Aorta (tissue), 5 donors: ENCODE measurements around the gene REELD1. TPM values are rescaled to one million over a fixed set of nuclear protein-coding genes. Genes with fewer than 3 reads are reported as not detected.

Experiments used
- ATAC-seq: fragments of 200-7000 bp; cut with Tn5 transposase; one replicate; pipeline ENCODE4 v1.9.1; 2022; ENCODE audit warnings: moderate library complexity; ENCODE audit not compliant: low FRiP score
- DNase-seq, 2 donors: peaks; one replicate each; pipeline ENCODE4 v3.0.0-alpha.2; 2020
- H3K27ac ChIP-seq, 2 donors: one replicate each; pipeline ENCODE4 v1.5.1; 2013; ENCODE audit warnings: low read length in 2 of 2, mild to moderate bottlenecking in 2 of 2, moderate library complexity in 2 of 2, control low read depth in 1 of 2, inconsistent platforms in 1 of 2, low read depth in 1 of 2
- H3K27me3 ChIP-seq, 2 donors: one replicate each; pipeline ENCODE4 v1.6.1; 2013; ENCODE audit warnings: control low read depth in 1 of 2, low read length in 1 of 2, mild to moderate bottlenecking in 1 of 2, moderate library complexity in 1 of 2; ENCODE audit not compliant: insufficient read depth in 2 of 2, control insufficient read depth in 1 of 2
- H3K36me3 ChIP-seq, 2 donors: one replicate each; pipeline ENCODE4 v1.6.1; 2013; ENCODE audit warnings: control low read depth in 1 of 2, low read length in 1 of 2, mild to moderate bottlenecking in 1 of 2; ENCODE audit not compliant: insufficient read depth in 2 of 2, control insufficient read depth in 1 of 2
- H3K4me1 ChIP-seq, 2 donors: one replicate each; pipeline ENCODE4 v1.6.1; 2013; ENCODE audit warnings: low read length in 2 of 2, control low read depth in 1 of 2, mild to moderate bottlenecking in 1 of 2, moderate library complexity in 1 of 2; ENCODE audit not compliant: insufficient read depth in 2 of 2, control insufficient read depth in 1 of 2
- H3K4me3 ChIP-seq, 2 donors: one replicate each; pipeline ENCODE4 v1.5.1; 2013; ENCODE audit warnings: low read length in 2 of 2, control low read depth in 1 of 2, mild to moderate bottlenecking in 1 of 2
- H3K9me3 ChIP-seq: one replicate; pipeline ENCODE4 v1.6.1; 2013; ENCODE audit warnings: mild to moderate bottlenecking, low read length; ENCODE audit not compliant: control insufficient read depth
- WGBS, 2 donors: extraction: QIAGEN DNeasy Blood & Tissue Kit; methylation state at CpG; one replicate each; pipeline ENCODE4 v1.1.7; 2013; 5-methylcytosine and 5-hydroxymethylcytosine counted together
- intact Hi-C, 2 donors: fragments of 100-400 bp; cut with DNase I; formaldehyde crosslinking; loops; one replicate each; pipeline versions ENCODE4 v1.14.2 to v1.15.0; 2022
- polyA plus RNA-seq, 2 donors: library from polyadenylated mRNA; stranded (reverse); fragments of 200-250 nt; gene quantifications; one replicate each; pipeline ENCODE4 v1.2.3, GENCODE V29; 2013
- total RNA-seq, 2 donors: library from RNA; stranded (reverse); fragmentation: NEBNext Ultra II Directional; extraction: Animal tissue kit (Norgen Biotek cat#: 25700); gene quantifications; one replicate each; pipeline ENCODE4 v1.2.1, GENCODE V29; 2021
- donor health status: healthy with polysubstance abuse.
- donor health status: Bipolar disorder and iron deficiency.
- donor health status: DM: no; HTN: no; CAD: no.
- donor health status: DM: no; HTN: no; CAD: no.
- donor health status: DM: yes; HTN: yes; CAD: no.

REELD1 gene
- total and polyA plus RNA-seq, 4 donors, result 0.10 to 0.63 (median 0.29) TPM; not detected in 1

DNA sequence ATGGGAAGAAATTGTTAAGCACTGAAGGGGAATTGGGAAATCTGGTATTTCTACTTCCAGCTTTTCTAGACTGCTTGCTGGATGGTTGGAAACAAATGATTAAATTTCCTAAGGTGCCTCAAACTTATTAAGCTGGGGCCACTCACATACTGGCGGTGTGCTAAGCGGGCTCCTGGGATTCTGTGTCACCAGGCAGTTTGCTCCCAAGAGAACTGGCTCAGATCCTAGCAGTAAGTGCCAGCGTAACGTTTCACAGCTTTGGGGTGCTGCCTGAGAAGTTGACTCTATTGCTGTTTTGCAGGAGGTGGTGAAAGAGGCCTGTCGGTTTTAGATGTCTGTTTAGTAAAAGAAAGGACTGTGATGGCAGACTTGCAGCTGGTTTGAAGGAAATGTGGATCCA lies 6.9 kb upstream of the REELD1 start:
- H3K27me3 ChIP-seq, result no peaks in the 10 kb centered on the region
- H3K9me3 ChIP-seq, result peaks cover 4% of the 10 kb centered on the region
- intact Hi-C loops, result no loop called here
- H3K27ac ChIP-seq, result no peak overlapping the region
- WGBS, 2 donors, result 51 to 55% methylated on average over 5 of the region's 5 CpGs
- ATAC-seq (no peak), DNase-seq (no peak)
- no peak overlapping the region for H3K4me3 ChIP-seq
- H3K4me1 ChIP-seq, result no peaks in the 10 kb centered on the region
- H3K36me3 ChIP-seq, result peaks cover 0 to 3% of the 10 kb centered on the region in 2 donors

DNA sequence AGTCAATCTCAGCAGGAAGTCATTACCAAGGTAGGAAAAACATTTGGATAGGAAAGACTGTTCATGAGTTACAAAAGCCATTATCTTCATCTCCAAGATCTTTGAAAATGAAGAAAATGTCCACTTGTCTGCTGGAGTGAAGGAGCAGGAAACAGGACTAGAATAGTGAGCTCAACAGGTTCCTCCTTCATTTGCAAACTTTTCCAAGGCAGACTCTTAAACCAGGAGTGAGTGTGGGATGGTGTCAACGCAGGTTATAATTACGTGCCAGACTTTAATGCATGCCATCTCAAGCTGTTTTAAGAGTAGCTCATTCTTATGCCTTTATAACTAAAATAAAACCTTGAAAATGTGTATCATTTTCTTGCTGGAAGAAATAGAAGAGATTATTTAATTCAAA lies 3.4 kb upstream of the REELD1 start:
- Histone ChIP-seq H3K9me3 (peaks cover 4% of the 10 kb centered on the region), H3K27ac (no peak overlapping the region), H3K36me3 (no peaks in the 10 kb centered on the region), H3K27me3 (no peaks in the 10 kb centered on the region), H3K4me3 (no peak overlapping the region), H3K4me1 (no peaks in the 10 kb centered on the region)
- ATAC-seq, result no peak
- intact Hi-C loops, result no loop called here
- DNase-seq, result no peak
- 58 to 62% methylated on average over 2 of the region's 2 CpGs for WGBS, 2 donors

DNA sequence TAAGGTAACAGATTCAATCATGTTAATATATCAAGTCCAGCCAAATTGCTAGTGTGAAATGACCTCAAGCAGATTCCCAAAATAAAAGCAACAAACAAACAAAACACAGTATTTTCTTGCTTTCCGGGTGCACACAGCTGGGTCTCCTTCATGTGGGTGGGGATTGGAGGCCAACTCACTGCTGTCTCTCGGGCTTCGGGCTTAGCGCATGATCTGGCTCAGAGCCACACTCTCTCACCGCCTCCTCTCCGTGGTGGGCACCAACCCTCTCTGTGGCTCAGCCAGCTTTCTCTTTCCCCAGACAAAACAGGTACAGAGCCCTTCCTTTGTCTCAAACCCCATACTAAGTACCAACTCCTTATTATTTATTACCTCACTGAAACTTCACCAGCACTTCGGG lies 2.9 kb upstream of the REELD1 start:
- Histone ChIP-seq H3K27ac (no peak overlapping the region), H3K4me3 (no peak overlapping the region), H3K27me3 (no peaks in the 10 kb centered on the region), H3K36me3 (no peaks in the 10 kb centered on the region), H3K4me1 (no peaks in the 10 kb centered on the region), H3K9me3 (peaks cover 3% of the 10 kb centered on the region)
- intact Hi-C loops, result no loop called here
- 47 to 65% methylated on average over 7 of the region's 7 CpGs for WGBS, 2 donors
- ATAC-seq (no peak), DNase-seq (no peak)

DNA sequence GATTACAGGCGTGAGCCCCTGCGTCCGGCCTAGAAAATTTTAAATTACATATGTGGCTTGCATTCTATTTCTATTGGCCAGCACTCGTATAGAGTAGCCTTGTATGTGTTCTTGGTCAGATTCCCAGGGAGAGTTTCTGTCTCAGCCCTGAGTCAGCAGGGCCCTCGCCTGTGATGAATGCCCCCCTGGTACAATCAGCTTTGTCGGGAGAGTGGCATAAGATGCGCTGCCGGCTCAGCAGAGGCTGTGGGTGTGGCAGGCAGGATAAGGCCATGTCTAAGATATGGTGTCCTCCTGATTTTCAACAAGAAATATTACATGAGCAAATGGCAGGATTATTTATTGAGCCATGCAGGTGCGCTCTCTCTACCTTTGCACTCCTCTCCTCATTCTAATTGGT lies 1.6 kb upstream of the REELD1 start:
- no peak for ATAC-seq

DNA sequence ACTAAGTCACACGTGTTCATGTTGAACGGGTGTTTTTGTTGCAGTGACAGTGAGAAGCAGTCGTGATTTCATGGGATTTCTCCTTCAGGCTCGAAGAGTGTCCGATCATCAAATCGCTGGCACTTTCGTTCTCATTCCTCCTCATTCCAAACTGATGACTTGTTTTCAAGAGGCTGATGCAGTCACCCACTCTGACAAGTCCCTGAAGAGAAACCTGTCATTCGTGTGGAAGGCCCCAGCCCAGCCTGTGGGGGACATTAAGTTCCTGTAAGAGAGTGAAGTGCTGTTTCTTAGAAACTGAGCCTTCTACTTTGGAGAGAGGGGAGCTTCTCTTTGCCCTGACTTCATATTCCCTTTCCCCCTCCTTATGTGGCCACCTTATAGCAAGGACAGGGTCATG lies 8.0 kb downstream of the REELD1 start:
- ATAC-seq, result no peak
- H3K4me3 ChIP-seq, result no peak overlapping the region

More for the DNA sequence above, 1.6 kb upstream of the REELD1 start:
- Histone ChIP-seq H3K36me3 (no peaks in the 10 kb centered on the region), H3K4me1 (no peaks in the 10 kb centered on the region), H3K9me3 (peaks cover 2% of the 10 kb centered on the region), H3K4me3 (no peak overlapping the region), H3K27me3 (no peaks in the 10 kb centered on the region), H3K27ac (no peak overlapping the region)
- WGBS, 2 donors, result 63 to 66% methylated on average over 9 of the region's 9 CpGs
- intact Hi-C loops, result no loop called here
- DNase-seq, result no peak

DNA sequence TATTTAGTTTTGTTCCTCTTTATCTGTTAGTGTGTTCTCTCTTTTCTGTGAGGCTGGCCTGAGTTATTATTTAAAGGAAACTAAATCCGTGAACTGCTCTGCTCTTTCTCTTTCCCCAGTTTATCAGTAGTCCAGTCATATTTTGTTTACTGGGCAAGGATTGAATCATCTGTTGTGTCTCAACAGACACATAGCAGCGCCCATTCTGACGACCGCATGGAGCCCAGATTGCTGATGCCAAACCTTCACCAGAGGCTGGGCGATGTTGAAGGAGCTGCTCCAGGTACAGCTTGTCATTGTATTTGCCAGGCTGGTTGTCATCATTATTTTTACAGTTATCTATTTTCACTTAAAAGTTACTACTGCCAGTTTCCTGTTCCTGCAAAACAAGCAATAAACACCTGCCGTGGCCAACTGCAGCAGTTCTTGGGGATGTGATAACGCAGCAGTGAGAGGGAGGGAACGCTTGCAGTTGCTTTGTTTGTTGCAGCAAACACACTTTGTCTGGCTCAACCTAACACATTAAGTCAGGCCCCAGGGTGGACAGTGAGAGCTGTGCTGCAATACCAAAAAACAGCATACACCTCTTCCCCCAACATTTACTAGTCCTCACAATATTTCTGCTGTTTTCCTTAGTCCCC lies 10.1 kb downstream of the REELD1 start:
- intact Hi-C loops, result no loop called here
- H3K4me1 ChIP-seq, result no peaks in the 10 kb centered on the region
- H3K36me3 ChIP-seq, result no peaks in the 10 kb centered on the region
- peaks cover 0 to 1% of the 10 kb centered on the region in 2 donors for H3K27me3 ChIP-seq
- no peak overlapping the region for H3K27ac ChIP-seq
- no peak overlapping the region for H3K4me3 ChIP-seq
- 56 to 71% methylated on average over 8 of the region's 8 CpGs for WGBS, 2 donors
- DNase-seq, result no peak
- H3K9me3 ChIP-seq, result no peaks in the 10 kb centered on the region
- ATAC-seq, result no peak

More for the DNA sequence above, 8.0 kb downstream of the REELD1 start:
- no peaks in the 10 kb centered on the region for H3K9me3 ChIP-seq
- no peak overlapping the region for H3K27ac ChIP-seq
- no peaks in the 10 kb centered on the region for H3K27me3 ChIP-seq
- intact Hi-C loops, result no loop called here
- no peaks in the 10 kb centered on the region for H3K4me1 ChIP-seq
- no peak for DNase-seq
- H3K36me3 ChIP-seq, result no peaks in the 10 kb centered on the region
- WGBS, 2 donors, result 39 to 55% methylated on average over 8 of the region's 8 CpGs

DNA sequence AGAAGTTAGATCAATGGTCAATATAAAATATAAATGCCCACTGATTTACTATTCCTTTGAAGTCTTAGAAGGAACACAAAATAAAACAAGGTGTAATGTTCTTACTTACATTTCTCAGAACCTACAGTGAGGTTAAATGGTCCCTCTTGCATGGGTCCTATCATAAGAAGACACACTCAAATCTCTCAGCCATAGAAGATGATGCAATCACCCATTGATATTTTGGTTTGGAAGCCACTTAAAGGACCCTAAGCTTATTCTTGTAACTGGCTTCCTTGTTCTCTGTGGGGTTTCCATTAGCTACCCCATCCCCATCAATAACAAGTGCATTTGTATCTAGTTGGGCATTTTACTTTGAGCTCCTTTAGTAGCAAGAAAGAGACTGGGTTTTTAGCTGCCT lies 15.1 kb downstream of the REELD1 start:
- ATAC-seq (no peak), DNase-seq (no peak)
- H3K4me3 ChIP-seq, result no peak overlapping the region
- no peak overlapping the region for H3K27ac ChIP-seq
- H3K4me1 ChIP-seq, result no peaks in the 10 kb centered on the region
- peaks cover 0 to 1% of the 10 kb centered on the region in 2 donors for H3K27me3 ChIP-seq
- H3K9me3 ChIP-seq, result peaks cover 1% of the 10 kb centered on the region
- intact Hi-C loops, result no loop called here
- no peaks in the 10 kb centered on the region for H3K36me3 ChIP-seq

DNA sequence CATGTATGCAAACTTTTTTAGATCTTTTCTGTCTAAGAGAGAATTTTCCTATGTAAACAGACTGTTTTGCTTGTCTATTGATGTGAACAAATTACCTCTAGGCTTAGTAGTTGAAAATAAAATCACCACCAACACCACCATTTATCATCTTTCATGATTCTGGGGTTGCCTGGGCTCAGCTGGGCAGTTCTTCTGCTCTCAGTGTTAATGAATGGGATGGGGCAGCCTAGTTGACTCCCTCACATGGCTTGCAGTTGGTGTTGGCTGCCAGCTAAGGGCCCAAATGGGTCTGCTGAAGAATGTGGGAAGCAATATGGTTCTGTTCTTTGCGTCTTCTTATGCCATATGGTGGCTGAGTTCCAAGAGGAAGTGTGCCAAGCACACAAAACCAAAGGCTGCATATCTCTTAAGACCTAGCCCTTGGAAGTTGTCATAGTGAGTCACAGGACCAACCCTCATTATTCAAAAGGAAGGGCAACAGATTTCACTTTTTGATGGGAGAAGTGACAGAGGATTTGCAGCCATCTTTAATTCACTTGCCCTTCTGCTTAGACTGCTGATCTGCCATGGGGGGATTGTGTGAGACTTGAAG lies 17.9 kb downstream of the REELD1 start:
- 73 to 92% methylated on average over 1 of the region's 1 CpG for WGBS, 2 donors
- peaks cover 1% of the 10 kb centered on the region for H3K9me3 ChIP-seq
- intact Hi-C loops, result no loop called here
- ATAC-seq (no peak), DNase-seq (no peak)
- no peaks in the 10 kb centered on the region for H3K4me1 ChIP-seq
- peaks cover 0 to 1% of the 10 kb centered on the region in 2 donors for H3K27me3 ChIP-seq
- H3K36me3 ChIP-seq, result no peaks in the 10 kb centered on the region
- no peak overlapping the region for H3K27ac ChIP-seq
- H3K4me3 ChIP-seq, result no peak overlapping the region

DNA sequence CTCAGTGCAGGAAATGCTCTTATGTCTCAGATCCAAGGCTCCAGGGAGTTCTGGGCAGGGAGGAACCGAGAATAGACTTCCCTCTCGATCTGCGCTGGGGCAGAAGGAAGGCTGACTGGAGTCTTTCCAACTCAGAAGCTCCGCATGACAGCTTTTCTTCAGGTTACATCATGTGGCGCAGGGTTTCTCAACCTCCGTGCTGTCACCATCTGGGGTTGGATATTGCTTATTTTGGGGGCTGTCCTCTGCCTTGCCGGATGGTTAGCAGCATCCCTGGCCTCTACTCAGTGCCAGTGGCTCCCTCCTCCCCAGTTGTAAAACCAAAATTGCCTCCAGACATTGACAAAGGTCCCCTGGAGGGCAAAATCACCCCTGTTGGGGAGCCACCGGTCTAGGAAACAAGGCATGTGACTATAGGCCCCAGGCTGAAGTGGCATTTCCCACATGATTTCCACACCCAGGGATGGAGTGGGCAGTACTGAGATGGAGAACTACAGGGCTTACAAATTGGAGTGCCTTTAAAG lies 21.4 kb downstream of the REELD1 start:
- peak in 1 of 2 donors; percentile 62 for DNase-seq
- Histone ChIP-seq H3K9me3 (no peaks in the 10 kb centered on the region), H3K36me3 (no peaks in the 10 kb centered on the region), H3K27me3 (no peaks in the 10 kb centered on the region), H3K27ac (no peak overlapping the region), H3K4me3 (no peak overlapping the region), H3K4me1 (no peaks in the 10 kb centered on the region)
- 64 to 85% methylated on average over 8 of the region's 8 CpGs for WGBS, 2 donors
- peak; percentile 51 for ATAC-seq
- intact Hi-C loops, result no loop called here
